Liver (tissue), 9 donors: ENCODE data around the gene CELSR1. TPM values are rescaled to one million over a fixed set of nuclear protein-coding genes. Genes with fewer than 3 reads are reported as not detected.

ENCODE experiments used
- DNase-seq: peaks from one replicate; pipeline ENCODE4 v3.0.0-alpha.2; 2017; ENCODE audit warnings: low spot score
- H3K27ac ChIP-seq, 2 donors: one replicate each; pipeline ENCODE4 v1.7.0; 2013; ENCODE audit warnings: inconsistent platforms in 2 of 2, low read length in 2 of 2, control low read depth in 1 of 2, low read depth in 1 of 2, mild to moderate bottlenecking in 1 of 2
- H3K27me3 ChIP-seq, 4 donors: one replicate each; pipeline versions ENCODE4 v1.6.1 to v1.7.0; 2013; ENCODE audit warnings: low read length in 3 of 4, inconsistent platforms in 1 of 4, mild to moderate bottlenecking in 1 of 4, moderate library complexity in 1 of 4; ENCODE audit not compliant: control insufficient read depth in 4 of 4, insufficient read depth in 4 of 4
- H3K36me3 ChIP-seq, 4 donors: one replicate each; pipeline versions ENCODE4 v1.6.1 to v1.7.0; 2013; ENCODE audit warnings: low read length in 3 of 4, mild to moderate bottlenecking in 3 of 4, low read depth in 1 of 4, moderate library complexity in 1 of 4; ENCODE audit not compliant: control insufficient read depth in 4 of 4, insufficient read depth in 3 of 4
- H3K4me1 ChIP-seq, 4 donors: one replicate each; pipeline versions ENCODE4 v1.6.1 to v1.7.0; 2013; ENCODE audit warnings: low read length in 3 of 4, mild to moderate bottlenecking in 3 of 4, moderate library complexity in 1 of 4; ENCODE audit not compliant: control insufficient read depth in 4 of 4, insufficient read depth in 4 of 4
- H3K4me3 ChIP-seq, 3 donors: one replicate each; pipeline versions ENCODE4 v1.6.1 to v1.7.0; 2013; ENCODE audit warnings: low read length in 3 of 3, control low read depth in 1 of 3, low read depth in 1 of 3, mild to moderate bottlenecking in 1 of 3
- H3K9ac ChIP-seq, 2 donors: one replicate each; pipeline ENCODE4 v1.7.0; 2013; ENCODE audit warnings: low read length in 2 of 2, mild to moderate bottlenecking in 2 of 2, moderate library complexity in 2 of 2, control low read depth in 1 of 2, low read depth in 1 of 2
- H3K9me3 ChIP-seq, 4 donors: one replicate each; pipeline versions ENCODE4 v1.6.1 to v1.7.0; 2013; ENCODE audit warnings: low read length in 3 of 4; ENCODE audit not compliant: control insufficient read depth in 4 of 4
- ATF3 ChIP-seq: IDR thresholded peaks from 2 replicates; pipeline ENCODE4 v1.6.1; 2016; ENCODE audit warnings: antibody characterized with exemption
- CTCF ChIP-seq: fragments of 150-350 bp; IDR thresholded peaks from 2 replicates; pipeline ENCODE4 v1.5.1; 2017; ENCODE audit warnings: improper control_type of control experiment, low read depth, low read length; ENCODE audit not compliant: missing input control
- EGR1 ChIP-seq, 2 donors: IDR thresholded peaks; 2 replicates each; pipeline ENCODE4 v1.6.1; 2016 to 2018; ENCODE audit warnings: antibody characterized with exemption in 2 of 2, low read depth in 2 of 2
- FOXA1 ChIP-seq: IDR thresholded peaks from 2 replicates; pipeline ENCODE4 v1.6.1; 2016; ENCODE audit warnings: antibody characterized with exemption
- FOXA2 ChIP-seq: IDR thresholded peaks from 2 replicates; pipeline ENCODE4 v1.6.1; 2016; ENCODE audit warnings: antibody characterized with exemption
- GABPA ChIP-seq, 2 donors: IDR thresholded peaks in 1 of 2; conservative IDR thresholded peaks in 1 of 2; 2 replicates each; pipeline ENCODE4 v1.6.1; 2016; ENCODE audit warnings: antibody characterized with exemption in 2 of 2, mild to moderate bottlenecking in 1 of 2, moderate library complexity in 1 of 2
- HNF4A ChIP-seq, 2 donors: conservative IDR thresholded peaks; 2 replicates each; pipeline ENCODE4 v1.6.1; 2016; ENCODE audit warnings: antibody characterized with exemption in 2 of 2, mild to moderate bottlenecking in 2 of 2
- HNF4G ChIP-seq: IDR thresholded peaks from 2 replicates; pipeline ENCODE4 v1.6.1; 2016; ENCODE audit warnings: antibody characterized with exemption
- JUND ChIP-seq, 2 donors: IDR thresholded peaks; 2 replicates each; pipeline ENCODE4 v1.6.1; 2016; ENCODE audit warnings: antibody characterized with exemption in 2 of 2
- NR2F2 ChIP-seq: IDR thresholded peaks from 2 replicates; pipeline ENCODE4 v1.6.1; 2016; ENCODE audit warnings: antibody characterized with exemption
- RAD21 ChIP-seq, 2 donors: IDR thresholded peaks; 2 replicates each; pipeline ENCODE4 v1.6.1; 2016; ENCODE audit warnings: antibody characterized with exemption in 2 of 2, mild to moderate bottlenecking in 2 of 2
- REST ChIP-seq: IDR thresholded peaks from 2 replicates; pipeline ENCODE4 v1.6.1; 2016; ENCODE audit warnings: antibody characterized with exemption, mild to moderate bottlenecking
- RXRA ChIP-seq, 2 donors: IDR thresholded peaks; 2 replicates each; pipeline ENCODE4 v1.6.1; 2017 to 2018; ENCODE audit warnings: antibody characterized with exemption in 2 of 2, mild to moderate bottlenecking in 1 of 2
- SP1 ChIP-seq: IDR thresholded peaks from 2 replicates; pipeline ENCODE4 v1.6.1; 2018; ENCODE audit warnings: antibody characterized with exemption, mild to moderate bottlenecking
- TAF1 ChIP-seq: conservative IDR thresholded peaks from 2 replicates; pipeline ENCODE4 v1.6.1; 2016; ENCODE audit warnings: antibody characterized with exemption, mild to moderate bottlenecking
- YY1 ChIP-seq: IDR thresholded peaks from 2 replicates; pipeline ENCODE4 v1.6.1; 2016; ENCODE audit warnings: antibody characterized with exemption, mild to moderate bottlenecking
- ZBTB33 ChIP-seq: IDR thresholded peaks from 2 replicates; pipeline ENCODE4 v1.6.1; 2016; ENCODE audit warnings: antibody characterized with exemption
- WGBS: extraction: QIAGEN DNeasy Blood & Tissue Kit; methylation state at CpG from one replicate; pipeline ENCODE4 v1.1.7; 2013; 5-methylcytosine and 5-hydroxymethylcytosine counted together
- polyA plus RNA-seq, 2 donors: library from polyadenylated mRNA; stranded (reverse) in 1 of 2; unstranded in 1 of 2; fragments of 200-250 nt in 1 of 2; fragments of >200 nt in 1 of 2; fragmentation: Nextera tagmentation in 1 of 2; extraction: Ambion mirVana in 1 of 2; gene quantifications; one replicate each; pipeline versions ENCODE4 v1.2.1 to v1.2.3, GENCODE V29; 2013 to 2015
- total RNA-seq, 2 donors: library from RNA; depleted of rRNA; stranded (reverse); fragments of >200 nt; gene quantifications; one replicate each; pipeline ENCODE4 v1.2.3, GENCODE V29; 2014
- donor health status: healthy.
- donor health status: healthy.
- donor health status: healthy.
- donor health status: healthy.
- donor health status: healthy.

Gene CELSR1
- total and polyA plus RNA-seq, 4 donors, result 0.37 to 1.6 (median 1.3) TPM

GRCh38 chr22:46462726-46463371, 74.6 kb downstream of the CELSR1 start:
- Histone ChIP-seq H3K9ac (no peak overlapping the region), H3K4me3 (no peak overlapping the region), H3K9me3 (no peaks in the 10 kb centered on the region), H3K36me3 (no peaks in the 10 kb centered on the region), H3K4me1 (peaks cover 0 to 7% (median 2%) of the 10 kb centered on the region in 4 donors), H3K27me3 (no peaks in the 10 kb centered on the region), H3K27ac (no peak overlapping the region)
- 93% methylated on average over 18 of the region's 18 CpGs for WGBS
- no peak for TF ChIP-seq ZBTB33
- no peak for TF ChIP-seq EGR1 (IDR thresholded peaks at IDR 0.05; ENCODE audit: low read depth in 2 of 2)
- no peak for TF ChIP-seq ATF3
- no peak for TF ChIP-seq RXRA (IDR thresholded peaks at IDR 0.05)
- TF ChIP-seq HNF4A (conservative IDR thresholded peaks at IDR 0.05), result no peak
- no peak for TF ChIP-seq TAF1
- no peak for TF ChIP-seq YY1
- TF ChIP-seq HNF4G, result no peak
- TF ChIP-seq RAD21 (IDR thresholded peaks at IDR 0.05), result no peak
- TF ChIP-seq FOXA1, result no peak
- TF ChIP-seq NR2F2, result no peak
- TF ChIP-seq SP1, result no peak
- TF ChIP-seq JUND (IDR thresholded peaks at IDR 0.05), result no peak
- no peak for TF ChIP-seq REST
- TF ChIP-seq CTCF, result no peak
- no peak for TF ChIP-seq GABPA (IDR thresholded peaks at IDR 0.05 in 1 of 2, conservative IDR thresholded peaks at IDR 0.05 in 1 of 2)
- no peak for TF ChIP-seq FOXA2
- no peak for DNase-seq
